ENCODE results near the gene LDB2. TPM values are rescaled to one million over a fixed set of nuclear protein-coding genes. Genes with fewer than 3 reads are reported as not detected.

The LDB2 gene
- total and polyA plus RNA-seq, 2 of the 8 experiments (the other 6 are each of a cell fraction or from before 2014, with no cell fraction given): 57.0 to 140 TPM

- H3K23ac ChIP-seq (ENCODE audit: insufficient read length): no peak overlapping the region
- no peak for FAIRE-seq
- no peak overlapping the region for H4K8ac ChIP-seq (ENCODE audit: extremely low read depth, insufficient read depth, low read length)
- H3K36me3 ChIP-seq (ENCODE audit: control insufficient read depth in 2 of 4, insufficient read depth in 4 of 4, low read length in 3 of 4): no peaks in the 10 kb centered on the region
- H3K9ac ChIP-seq (replicated peaks in 1 of 4; ENCODE audit: extremely low read depth in 1 of 4, low read depth in 3 of 4, low read length in 3 of 4): no peak overlapping the region
- H2BK20ac ChIP-seq (ENCODE audit: low read length): no peak overlapping the region
- TF ChIP-seq SIN3A (conservative IDR thresholded peaks at IDR 0.05 in 1 of 2, IDR thresholded peaks at IDR 0.05 in 1 of 2; ENCODE audit: low read depth in 1 of 2, low read length in 2 of 2): no peak
- H3K27ac ChIP-seq (ENCODE audit: low read depth, low read length): no peak overlapping the region
- no peak overlapping the region for H3K4ac ChIP-seq (replicated peaks; ENCODE audit: insufficient read length, low read depth, low read length)
- no peak overlapping the region for H2AFZ ChIP-seq (ENCODE audit: low read length)
- no peaks in the 10 kb centered on the region for H3K23me2 ChIP-seq (ENCODE audit: low read depth, low read length)
- H3K18ac ChIP-seq (ENCODE audit: extremely low read depth, low read length): no peak overlapping the region
- ChIA-PET CTCF (ENCODE audit: partially characterized antibody) (no interaction called here), POLR2A (ENCODE audit: partially characterized antibody) (no interaction called here)
- no peaks in the 10 kb centered on the region for H3K4me1 ChIP-seq (replicated peaks in 1 of 4; ENCODE audit: control insufficient read depth in 3 of 4, insufficient read depth in 4 of 4, low read length in 3 of 4)
- no peak overlapping the region for H3K14ac ChIP-seq (ENCODE audit: insufficient read length)
- H3K4me2 ChIP-seq (ENCODE audit: insufficient read depth in 1 of 2, low read depth in 2 of 2, low read length in 2 of 2): no peak overlapping the region
- no peak overlapping the region for H2BK15ac ChIP-seq (ENCODE audit: low read length)
- H3K27me3 ChIP-seq (replicated peaks in 1 of 4; ENCODE audit: control insufficient read depth in 3 of 4, extremely low read depth in 1 of 4, insufficient read depth in 3 of 4, low read length in 3 of 4): no peaks in the 10 kb centered on the region
- no peaks in the 10 kb centered on the region for H3K79me2 ChIP-seq (ENCODE audit: control insufficient read depth in 1 of 2, insufficient read depth in 2 of 2, low read length in 2 of 2)
- H3K4me3 ChIP-seq (ENCODE audit: extremely low read depth in 1 of 4, insufficient read depth in 2 of 4, low read depth in 3 of 4, low read length in 4 of 4): no peak overlapping the region
- no peak overlapping the region for H4K5ac ChIP-seq (ENCODE audit: insufficient read length, low read depth, low read length)
- H2AK5ac ChIP-seq (ENCODE audit: low read depth, low read length): no peak overlapping the region
- H4K20me1 ChIP-seq (replicated peaks in 1 of 2; ENCODE audit: control insufficient read depth in 1 of 2, insufficient read depth in 2 of 2, low read length in 2 of 2): no peaks in the 10 kb centered on the region
- H3K79me1 ChIP-seq (ENCODE audit: low read depth, low read length): no peaks in the 10 kb centered on the region; the same call in 1 of the 2 replicates
- WGBS, 2 experiments (ENCODE audit: extremely low coverage in 1 of 2, insufficient coverage in 1 of 2, insufficient read length in 1 of 2, insufficient replicate concordance in 2 of 2, low coverage in 1 of 2, low lambda C conversion rate in 2 of 2, missing lambda C conversion rate in 1 of 2): 87% methylated on average over 3 of the region's 3 CpGs; no CpG with 5 or more reads in 1 of the 2 experiments
- no peak overlapping the region for H2BK12ac ChIP-seq (ENCODE audit: low read depth, low read length)
- H3K56ac ChIP-seq (replicated peaks; ENCODE audit: insufficient read length, low read depth, low read length): no peak overlapping the region
- no peak overlapping the region for H2BK5ac ChIP-seq (ENCODE audit: low read depth, low read length)
- DNase-seq (ENCODE audit: low read depth in 1 of 2, low spot score in 2 of 2): no peak
- no peaks in the 10 kb centered on the region for H3K9me3 ChIP-seq (ENCODE audit: insufficient read depth in 2 of 2, low read depth in 1 of 2, low read length in 1 of 2)
- no peak overlapping the region for H2BK120ac ChIP-seq (replicated peaks; ENCODE audit: low read depth, low read length)
- no peak overlapping the region for H4K91ac ChIP-seq (replicated peaks; ENCODE audit: insufficient read length, low read length)
These were observed 243.3 kb downstream of the LDB2 start for GRCh38 chr4:16655111-16655510.

All from H1 (cell line).